Retinal pigment epithelial cell (primary cell): ENCODE measurements around the gene AGAP4.
A peak's percentile ranks its signal among the peaks of the same experiment; 100 is the strongest.
"Not testable (repeated sequence)": the region's sequence is repeated elsewhere in the genome, so short reads cannot be mapped to it uniquely, and the experiment has no call there.

Source experiments
- DNase-seq: peaks from one replicate; pipeline ENCODE4 v3.0.0-alpha.2; 2010; ENCODE audit warnings: low read depth
- H3K4me3 ChIP-seq: 2 replicates; pipeline ENCODE4 v1.5.1; 2011; ENCODE audit warnings: mild to moderate bottlenecking, low read length, control low read depth, moderate library complexity
- TF ChIP-seq, protein P1 (sequence below): conservative IDR thresholded peaks from 2 replicates; pipeline ENCODE4 v1.5.1; 2011; ENCODE audit warnings: low read depth, low read length, control low read depth, inconsistent platforms

Gene AGAP4

DNA sequence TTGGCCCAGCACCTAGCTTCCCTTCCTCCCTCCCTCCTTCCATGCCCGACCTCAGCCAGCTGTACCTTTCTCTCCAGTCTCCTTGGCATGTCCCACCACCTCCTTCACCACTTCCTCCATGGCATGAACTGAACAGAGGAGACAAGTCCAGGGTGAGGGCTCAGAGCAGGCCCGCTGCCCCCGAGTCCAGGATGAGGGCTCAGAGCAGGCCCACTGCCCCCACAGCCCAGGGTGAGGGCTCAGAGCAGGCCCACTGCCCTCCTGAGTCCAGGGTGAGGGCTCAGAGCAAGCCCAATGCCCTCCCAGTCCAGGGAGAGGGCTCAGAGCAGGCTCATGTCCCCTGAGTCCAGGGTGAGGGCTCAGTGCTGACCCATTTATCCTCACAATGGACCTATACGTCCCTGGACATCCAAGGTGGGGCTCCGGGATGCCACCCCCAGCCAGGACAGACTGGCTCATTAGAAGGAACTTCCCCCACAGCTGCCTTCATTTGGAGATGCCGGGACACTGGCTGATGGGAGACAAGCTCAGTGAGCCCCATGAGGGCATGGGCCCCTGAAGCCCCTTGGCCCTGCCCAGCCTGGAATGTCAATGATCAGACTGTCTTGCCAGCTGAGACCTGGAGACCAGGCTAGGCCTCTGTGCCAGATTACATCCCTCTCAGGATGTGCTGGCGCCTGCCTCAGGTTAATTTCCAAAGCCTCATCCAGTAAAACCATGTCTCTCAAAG lies 30.0 kb downstream of the AGAP4 start:
- DNase-seq, result no peak
- no peak overlapping the region for H3K4me3 ChIP-seq
- TF ChIP-seq, protein P1, sequence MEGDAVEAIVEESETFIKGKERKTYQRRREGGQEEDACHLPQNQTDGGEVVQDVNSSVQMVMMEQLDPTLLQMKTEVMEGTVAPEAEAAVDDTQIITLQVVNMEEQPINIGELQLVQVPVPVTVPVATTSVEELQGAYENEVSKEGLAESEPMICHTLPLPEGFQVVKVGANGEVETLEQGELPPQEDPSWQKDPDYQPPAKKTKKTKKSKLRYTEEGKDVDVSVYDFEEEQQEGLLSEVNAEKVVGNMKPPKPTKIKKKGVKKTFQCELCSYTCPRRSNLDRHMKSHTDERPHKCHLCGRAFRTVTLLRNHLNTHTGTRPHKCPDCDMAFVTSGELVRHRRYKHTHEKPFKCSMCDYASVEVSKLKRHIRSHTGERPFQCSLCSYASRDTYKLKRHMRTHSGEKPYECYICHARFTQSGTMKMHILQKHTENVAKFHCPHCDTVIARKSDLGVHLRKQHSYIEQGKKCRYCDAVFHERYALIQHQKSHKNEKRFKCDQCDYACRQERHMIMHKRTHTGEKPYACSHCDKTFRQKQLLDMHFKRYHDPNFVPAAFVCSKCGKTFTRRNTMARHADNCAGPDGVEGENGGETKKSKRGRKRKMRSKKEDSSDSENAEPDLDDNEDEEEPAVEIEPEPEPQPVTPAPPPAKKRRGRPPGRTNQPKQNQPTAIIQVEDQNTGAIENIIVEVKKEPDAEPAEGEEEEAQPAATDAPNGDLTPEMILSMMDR, result no peak

DNA sequence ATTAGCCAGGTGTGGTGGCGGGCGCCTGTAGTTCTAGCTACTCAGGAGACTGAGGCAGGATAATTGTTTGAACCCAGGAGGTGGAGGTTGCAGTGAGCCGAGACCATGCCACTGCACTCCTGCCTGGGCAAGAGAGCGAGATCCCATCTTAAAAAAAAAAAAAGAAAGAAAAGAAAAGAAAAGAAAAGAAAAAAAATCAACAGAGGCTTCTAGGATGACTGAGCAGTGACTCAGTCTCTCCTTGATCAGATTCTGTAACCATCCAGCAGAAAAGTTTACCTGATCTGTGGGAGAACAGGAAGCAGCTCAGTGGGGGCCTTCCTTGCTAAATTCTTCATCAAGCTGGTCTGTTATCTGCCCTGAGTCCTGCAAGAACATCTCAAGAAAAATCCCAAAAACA lies 33.2 kb downstream of the AGAP4 start:
- not testable (repeated sequence) for DNase-seq, H3K4me3 ChIP-seq

DNA sequence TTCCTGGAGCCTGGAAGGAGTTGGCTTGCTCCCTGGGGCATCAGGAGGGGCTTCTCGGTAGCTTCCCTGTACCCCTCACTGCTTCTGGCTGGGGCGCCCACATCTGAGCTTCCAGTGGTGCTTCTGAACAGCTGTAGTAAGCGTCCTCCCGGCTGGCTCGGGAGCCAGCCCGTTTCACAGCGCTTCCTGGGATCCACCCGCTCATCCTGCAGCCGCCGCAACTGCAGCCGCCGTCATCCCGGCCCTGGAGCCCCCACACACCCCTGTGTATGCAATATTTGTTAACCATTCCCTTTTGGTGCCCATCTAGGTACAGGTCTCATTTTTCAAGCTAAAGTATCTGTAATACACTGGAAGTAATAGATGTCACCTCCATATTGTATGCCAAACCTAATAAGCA lies 34.3 kb downstream of the AGAP4 start:
- DNase-seq, H3K4me3 ChIP-seq: not testable (repeated sequence)

DNA sequence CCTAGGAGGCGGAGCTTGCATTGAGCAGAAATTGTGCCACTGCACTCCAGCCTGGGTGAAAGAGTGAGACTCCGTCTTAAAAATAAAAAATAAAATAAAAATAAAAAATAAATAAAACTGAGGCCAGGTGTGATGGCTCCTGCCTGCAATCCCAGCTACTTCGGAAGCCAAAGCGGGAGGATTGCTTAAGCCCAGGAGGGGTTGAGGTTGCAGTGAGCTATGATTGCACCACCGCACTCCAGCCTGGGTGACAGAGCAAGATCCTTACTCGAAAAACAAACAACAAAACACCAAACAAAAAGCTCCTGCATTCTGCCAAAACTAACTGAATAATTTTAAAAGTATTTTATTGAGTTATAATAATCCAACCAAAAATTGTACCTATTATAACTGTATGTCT lies 36.2 kb downstream of the AGAP4 start:
- H3K4me3 ChIP-seq, result no peak overlapping the region
- TF ChIP-seq, protein P1, result no peak
- no peak for DNase-seq

DNA sequence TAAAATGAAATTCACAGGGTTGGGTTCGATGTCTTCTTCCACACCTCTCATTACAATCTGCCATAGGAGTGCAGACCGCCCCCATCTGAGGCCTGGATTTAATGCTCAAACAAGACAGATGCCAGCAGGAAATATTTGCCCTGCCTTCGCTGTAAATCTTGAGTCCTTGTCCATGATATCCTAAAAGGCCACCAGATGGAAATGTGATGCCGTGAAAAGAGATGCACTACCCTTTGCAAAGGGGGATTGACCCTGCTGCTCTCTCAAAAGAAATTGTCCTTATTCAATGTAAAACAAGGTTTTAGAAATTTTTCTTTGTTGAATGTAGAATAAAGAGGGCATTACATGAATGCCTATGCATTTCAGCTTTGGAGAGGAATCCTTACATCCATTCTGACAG lies 37.5 kb downstream of the AGAP4 start:
- TF ChIP-seq, protein P1, result no peak
- no peak for DNase-seq
- H3K4me3 ChIP-seq, result no peak overlapping the region

DNA sequence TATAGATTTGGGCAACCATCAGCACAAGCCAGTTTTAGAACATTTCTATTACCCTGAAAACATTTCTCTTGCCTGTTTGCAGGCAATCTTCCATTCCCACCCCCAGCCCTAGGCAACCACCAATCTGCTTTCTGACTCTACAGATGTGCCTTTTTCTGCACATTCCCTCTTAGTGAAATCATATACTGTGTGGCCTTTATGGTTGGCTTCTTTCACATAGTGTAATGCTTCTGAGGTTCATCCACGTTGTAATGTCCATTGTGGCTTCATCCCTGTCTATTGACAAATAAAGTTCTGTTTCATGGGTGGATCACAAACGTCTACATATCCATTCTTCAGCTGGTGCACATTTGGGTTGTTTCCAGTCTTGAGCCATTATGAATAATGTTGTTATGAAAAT lies 42.3 kb downstream of the AGAP4 start:
- not testable (repeated sequence) for H3K4me3 ChIP-seq, DNase-seq

DNA sequence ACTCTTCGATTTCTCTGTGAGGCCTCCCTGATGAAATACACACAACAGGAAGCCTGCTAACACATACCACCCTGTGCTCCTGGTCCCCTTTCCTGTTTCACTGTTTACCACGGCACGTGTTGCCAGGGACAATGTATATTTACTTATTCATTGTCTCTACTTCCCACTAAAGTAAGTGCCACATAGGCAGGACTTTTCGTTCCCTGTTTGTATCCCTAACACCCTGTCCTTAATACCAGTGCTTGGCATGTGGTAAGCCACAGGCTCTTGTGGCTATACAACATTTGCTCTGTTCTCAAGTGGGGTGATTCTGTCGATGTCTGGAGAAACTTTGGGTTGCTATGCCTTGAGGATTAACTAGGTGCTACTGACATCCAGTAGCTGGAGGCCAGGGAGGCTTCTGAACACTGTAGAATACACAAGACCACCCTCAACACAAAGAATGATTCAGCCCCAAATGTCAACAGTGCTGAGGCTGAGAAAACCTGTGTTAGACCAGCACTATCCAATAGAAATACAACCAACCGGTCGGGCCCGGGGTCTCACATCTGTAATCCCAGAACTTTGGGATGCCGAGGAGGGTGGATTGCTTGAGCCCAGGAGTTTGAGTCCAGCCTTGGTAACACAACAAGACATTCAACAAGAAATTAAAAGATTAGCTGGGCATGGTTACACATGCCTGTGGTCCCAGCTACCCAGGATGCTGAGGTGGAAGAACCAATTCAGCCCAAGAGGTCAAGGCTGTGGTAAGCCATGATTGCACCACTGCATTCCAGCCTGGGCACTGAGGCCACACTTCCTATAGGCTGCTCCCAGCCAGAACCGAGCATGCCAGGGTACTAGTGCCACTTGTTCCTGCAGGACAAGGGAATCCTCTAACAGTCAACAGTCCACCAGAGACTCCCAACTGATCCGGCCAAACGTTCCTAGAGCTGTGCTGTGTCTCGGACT lies 44.0 kb downstream of the AGAP4 start:
- DNase-seq, result peak; percentile 24
- H3K4me3 ChIP-seq, result not testable (repeated sequence)

DNA sequence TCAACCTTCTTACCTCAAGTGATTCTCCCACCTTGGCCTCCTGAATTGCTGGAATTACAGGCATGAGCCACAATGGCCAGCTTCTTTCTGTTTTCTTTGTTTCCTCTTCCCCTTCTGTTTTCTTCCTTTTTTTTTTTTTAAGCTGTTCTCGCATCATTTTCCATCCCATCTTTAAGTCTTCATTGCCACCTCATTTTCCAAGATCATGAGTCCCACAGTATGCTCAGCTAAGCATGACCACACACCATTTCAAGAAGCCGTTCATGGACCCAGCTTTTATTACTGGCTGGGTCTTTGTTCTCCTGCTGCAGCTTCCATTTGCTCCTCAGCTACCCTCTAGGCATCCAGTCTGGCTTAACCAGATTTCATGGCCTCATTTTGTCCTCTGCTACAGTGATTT lies 52.5 kb downstream of the AGAP4 start:
- H3K4me3 ChIP-seq, DNase-seq: not testable (repeated sequence)

DNA sequence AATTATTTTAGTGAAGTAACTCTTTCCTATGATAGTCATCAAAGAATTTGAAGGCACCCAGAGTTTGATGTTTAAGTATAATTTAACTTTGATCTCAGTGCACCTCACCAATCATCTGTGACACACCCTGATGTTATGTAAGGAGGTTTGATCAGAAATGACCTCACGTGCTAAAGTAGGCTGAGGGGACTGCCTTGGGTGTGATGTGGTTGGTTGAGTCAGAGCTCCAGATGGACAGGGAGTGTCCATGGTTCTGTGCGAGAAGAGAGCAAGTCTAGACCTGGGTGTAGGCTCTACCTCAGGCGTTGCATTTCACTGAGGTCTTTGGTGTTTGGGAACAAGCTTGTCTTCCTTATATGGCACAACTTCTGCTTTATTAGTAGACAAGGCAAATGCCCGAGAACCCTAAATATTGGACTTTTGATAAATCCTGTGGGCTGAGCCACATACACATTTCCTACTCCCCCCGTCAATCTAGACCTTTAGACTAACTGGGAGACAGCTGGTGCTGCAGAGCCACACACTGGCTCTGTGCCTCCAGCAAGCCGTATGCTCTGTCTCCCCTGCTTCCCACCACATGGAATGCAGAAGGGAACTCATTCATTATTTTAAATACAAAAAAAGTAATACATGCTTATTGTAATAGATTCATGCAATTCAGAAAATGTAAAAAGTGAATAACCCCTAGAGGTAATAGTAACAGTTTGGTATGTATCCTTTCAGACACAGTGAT lies 56.4 kb downstream of the AGAP4 start:
- not testable (repeated sequence) for DNase-seq, H3K4me3 ChIP-seq

DNA sequence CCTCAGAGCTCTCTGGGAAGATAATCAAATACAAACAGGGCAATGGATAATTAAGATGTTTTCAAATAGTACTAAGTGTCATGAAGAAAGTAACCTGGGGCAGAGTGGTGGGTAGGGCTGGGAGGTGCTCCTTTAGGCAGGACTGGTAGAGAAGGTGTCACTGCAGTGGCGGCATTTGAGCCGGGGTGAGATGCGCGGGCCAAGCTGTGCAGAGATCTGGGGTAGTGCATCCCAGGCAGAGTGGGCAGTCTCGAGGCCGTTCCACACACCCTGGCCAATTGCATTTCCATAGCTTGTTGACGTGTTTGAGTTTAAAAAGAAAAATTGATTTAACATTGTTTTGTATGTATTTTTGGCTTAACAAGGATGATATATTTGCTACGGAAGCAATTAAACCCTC lies 57.3 kb downstream of the AGAP4 start:
- DNase-seq, H3K4me3 ChIP-seq: not testable (repeated sequence)

DNA sequence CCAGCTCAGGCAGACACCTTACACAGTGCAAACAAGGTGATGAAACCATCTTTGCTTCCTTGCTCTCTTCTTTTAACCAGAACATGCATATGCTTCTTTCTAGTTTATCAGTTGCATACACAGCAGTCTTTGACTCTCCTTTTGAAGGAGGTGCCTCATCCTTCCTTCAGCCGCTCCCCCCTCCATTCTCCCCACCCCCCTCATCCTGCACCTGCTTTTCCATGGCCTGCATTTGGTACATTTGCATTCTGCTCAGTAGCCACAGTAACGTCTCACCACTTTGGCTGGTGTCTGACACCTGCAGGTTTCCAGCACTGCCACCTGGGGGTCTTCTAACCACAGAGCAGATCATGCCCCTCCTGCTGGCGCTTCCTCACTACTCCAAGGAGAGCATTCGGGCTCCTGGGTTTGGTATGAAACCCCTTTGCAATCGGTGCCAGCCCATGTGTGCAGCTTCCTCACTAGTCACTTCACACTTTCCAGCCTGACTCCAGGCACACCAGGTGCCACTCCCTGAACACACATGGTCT lies 60.0 kb downstream of the AGAP4 start:
- not testable (repeated sequence) for DNase-seq

DNA sequence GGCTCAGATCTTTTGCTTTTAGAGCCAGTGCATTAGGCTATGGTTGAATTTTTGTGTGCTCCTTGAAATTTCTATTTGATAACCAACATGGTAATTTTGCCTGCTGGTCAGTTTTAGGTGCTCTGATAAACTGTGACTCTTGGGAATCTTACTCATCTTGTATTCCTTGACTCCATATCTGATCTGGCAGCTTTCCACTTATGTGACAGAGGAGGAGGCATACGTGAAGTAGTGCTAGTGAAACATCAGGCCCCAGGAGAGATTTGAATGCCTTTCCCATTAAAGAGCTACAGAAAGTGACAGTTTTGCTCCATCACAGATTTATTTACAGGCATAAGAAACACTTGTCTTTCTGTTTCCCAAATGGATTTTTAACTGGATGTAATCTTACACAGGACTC lies 61.1 kb downstream of the AGAP4 start:
- not testable (repeated sequence) for H3K4me3 ChIP-seq, DNase-seq

More for the DNA sequence above, 60.0 kb downstream of the AGAP4 start:
- H3K4me3 ChIP-seq, result not testable (repeated sequence)
